Activated naive CD4-positive, alpha-beta T cell treated with anti-CD3 and anti-CD28 coated beads for 36 hours (primary cell): Measurements from ENCODE around the gene FANCI. TPM values are rescaled to one million over a fixed set of nuclear protein-coding genes. Genes with fewer than 3 reads are reported as not detected.
"Not testable (repeated sequence)": the region's sequence is repeated elsewhere in the genome, so short reads cannot be mapped to it uniquely, and the experiment has no call there.

ENCODE experiments used
- CTCF ChIA-PET: fragments of 350-600 bp; sonication (Branson Sonifier 250); formaldehyde crosslinking; loops from one replicate; lab custom pipeline; 2021; ENCODE audit warnings: antibody characterized with exemption; lab: Charles Lee
- DNase-seq: peaks from one replicate; pipeline ENCODE4 v3.0.0-alpha.2; 2020
- H3K27ac Mint-ChIP-seq: one replicate; pipeline ENCODE4 v1.8.0; 2021; ENCODE audit warnings: mild to moderate bottlenecking, mixed read lengths
- H3K27me3 Mint-ChIP-seq: one replicate; pipeline ENCODE4 v1.8.0; 2021; ENCODE audit warnings: low read depth, mixed read lengths
- H3K36me3 Mint-ChIP-seq: one replicate; pipeline ENCODE4 v1.8.0; 2021; ENCODE audit warnings: low read depth, mixed read lengths
- H3K4me1 Mint-ChIP-seq: one replicate; pipeline ENCODE4 v1.8.0; 2021; ENCODE audit warnings: low read depth, mixed read lengths
- H3K4me3 Mint-ChIP-seq: one replicate; pipeline ENCODE4 v1.8.0; 2021; ENCODE audit warnings: mild to moderate bottlenecking, moderate library complexity, mixed read lengths
- H3K9me3 Mint-ChIP-seq: one replicate; pipeline ENCODE4 v1.8.0; 2021; ENCODE audit warnings: mixed read lengths
- intact Hi-C: fragments of 100-400 bp; cut with micrococcal nuclease; formaldehyde crosslinking; loops from one replicate; pipeline ENCODE4 v1.15.1; 2023
- total RNA-seq, 2 experiments: library from RNA; stranded (reverse); gene quantifications; one replicate each; pipeline ENCODE4 v1.2.3, GENCODE V29; 2021

Gene FANCI
- total RNA-seq, 2 experiments from 2014 or later = 268 to 283 TPM

DNA sequence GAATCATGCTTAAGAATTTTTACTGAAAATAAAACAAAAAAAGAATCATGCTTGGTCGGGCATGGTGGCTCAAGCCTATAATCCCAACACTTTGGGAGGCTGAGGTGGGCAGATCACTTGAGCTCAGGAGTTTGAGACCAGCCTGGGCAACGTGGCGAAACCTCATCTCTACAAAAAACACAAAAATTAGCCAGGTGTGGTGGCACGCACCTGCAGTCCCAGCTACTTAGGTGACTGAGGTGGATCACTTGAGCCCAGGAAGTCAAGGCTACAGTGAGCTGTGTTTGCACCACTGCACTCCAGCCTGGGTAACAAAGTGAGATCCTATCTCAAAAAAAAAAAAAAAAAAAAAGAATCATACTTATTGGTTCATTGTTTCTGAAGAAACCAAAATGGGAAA is 33.5 kb downstream of the FANCI start:
- H3K4me1 Mint-ChIP-seq = peaks cover 13% of the 10 kb centered on the region
- H3K4me3 Mint-ChIP-seq = not testable (repeated sequence)

DNA sequence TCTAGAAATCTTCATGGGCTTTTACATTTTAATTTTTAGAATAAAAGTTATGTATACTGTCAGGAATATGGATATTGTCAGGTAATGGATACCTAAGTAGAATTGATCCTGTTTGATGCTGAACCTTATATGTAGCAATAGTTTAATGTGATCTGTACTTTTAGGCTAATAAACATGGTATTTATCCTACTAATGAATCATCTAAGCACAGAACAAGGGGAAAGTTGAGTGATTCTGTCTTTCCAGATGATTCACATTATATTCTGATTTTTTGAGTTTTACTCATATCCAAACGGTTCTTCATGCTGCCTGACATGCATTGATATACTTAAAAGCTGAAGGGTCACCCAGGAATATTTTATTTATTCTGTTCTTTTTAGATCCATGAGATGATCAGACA is 34.5 kb downstream of the FANCI start:
- intact Hi-C loops = loop anchor here (5.0 kb wide), 1 partner anchor 39 kb away; no protein-coding TSS in a partner anchor
- CTCF ChIA-PET = no interaction called here
- DNase-seq = no peak
- Mint-ChIP-seq H3K4me3 (no peak overlapping the region), H3K9me3 (no peaks in the 10 kb centered on the region), H3K27ac (no peak overlapping the region), H3K36me3 (peaks cover 57% of the 10 kb centered on the region), H3K27me3 (no peaks in the 10 kb centered on the region), H3K4me1 (peaks cover 13% of the 10 kb centered on the region)

More for the DNA sequence above, 33.5 kb downstream of the FANCI start:
- not testable (repeated sequence) for H3K9me3 Mint-ChIP-seq, H3K27me3 Mint-ChIP-seq, H3K27ac Mint-ChIP-seq, DNase-seq
- peaks cover 48% of the 10 kb centered on the region for H3K36me3 Mint-ChIP-seq
- CTCF ChIA-PET = interaction anchor here (1.1 to 1.2 kb wide), 2 partner anchors 70 to 219 kb away, joined by 3 to 5 read pairs; no protein-coding TSS in a partner anchor
- intact Hi-C loops = loop anchor here (5.0 kb wide), 1 partner anchor 40 kb away; no protein-coding TSS in a partner anchor

DNA sequence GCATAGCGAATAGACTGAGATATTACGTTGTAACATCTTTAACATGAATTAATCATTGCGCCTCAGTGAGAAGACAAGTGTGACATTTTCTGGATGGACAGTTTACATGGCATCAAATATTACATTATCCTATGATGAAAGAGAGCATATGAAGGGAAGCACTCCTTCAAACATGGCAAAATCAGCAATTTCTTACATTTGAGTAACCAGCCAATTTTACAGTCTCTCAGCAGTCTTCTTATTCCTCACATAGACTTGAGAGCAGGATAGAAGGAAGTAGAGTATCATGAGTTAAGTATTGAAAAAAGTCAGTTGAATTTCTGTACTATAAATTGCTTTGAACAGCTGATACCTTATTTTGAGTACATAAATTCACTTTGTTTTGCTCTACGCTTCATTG is 38.9 kb downstream of the FANCI start:
- DNase-seq = no peak
- no peaks in the 10 kb centered on the region for H3K9me3 Mint-ChIP-seq
- H3K36me3 Mint-ChIP-seq = peaks cover 71% of the 10 kb centered on the region
- no peak overlapping the region for H3K27ac Mint-ChIP-seq
- CTCF ChIA-PET = interaction anchor here (3.4 kb wide), 1 partner anchor 76 kb away, joined by 17 read pairs; no protein-coding TSS in a partner anchor
- no peak overlapping the region for H3K4me3 Mint-ChIP-seq
- intact Hi-C loops = no loop called here
- no peaks in the 10 kb centered on the region for H3K27me3 Mint-ChIP-seq
- H3K4me1 Mint-ChIP-seq = peaks cover 11% of the 10 kb centered on the region

DNA sequence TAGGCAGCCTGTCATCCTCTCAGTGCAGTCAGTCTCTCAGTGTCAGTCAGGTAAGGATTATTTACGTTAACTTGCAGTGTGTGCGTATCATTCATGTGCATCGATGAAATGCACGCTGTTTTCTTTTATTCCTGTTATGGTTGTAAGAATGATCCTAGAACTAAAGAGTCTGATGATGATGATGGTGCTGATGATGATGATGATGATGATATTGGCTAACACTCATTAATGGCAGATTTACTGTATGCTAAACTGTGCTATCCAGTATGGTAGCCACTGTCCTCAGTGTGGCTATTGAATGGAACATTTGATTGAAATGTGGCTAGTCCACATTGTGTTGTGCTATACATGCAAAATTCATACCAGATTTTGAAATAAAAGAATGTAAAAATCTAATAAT is 39.4 kb downstream of the FANCI start:
- H3K27me3 Mint-ChIP-seq = no peaks in the 10 kb centered on the region
- CTCF ChIA-PET = interaction anchor here (3.4 kb wide), 1 partner anchor 77 kb away, joined by 17 read pairs; no protein-coding TSS in a partner anchor
- no peak overlapping the region for H3K4me3 Mint-ChIP-seq
- peaks cover 8% of the 10 kb centered on the region for H3K4me1 Mint-ChIP-seq
- no peak overlapping the region for H3K27ac Mint-ChIP-seq
- H3K9me3 Mint-ChIP-seq = no peaks in the 10 kb centered on the region
- peaks cover 72% of the 10 kb centered on the region for H3K36me3 Mint-ChIP-seq
- DNase-seq = no peak
- intact Hi-C loops = no loop called here

DNA sequence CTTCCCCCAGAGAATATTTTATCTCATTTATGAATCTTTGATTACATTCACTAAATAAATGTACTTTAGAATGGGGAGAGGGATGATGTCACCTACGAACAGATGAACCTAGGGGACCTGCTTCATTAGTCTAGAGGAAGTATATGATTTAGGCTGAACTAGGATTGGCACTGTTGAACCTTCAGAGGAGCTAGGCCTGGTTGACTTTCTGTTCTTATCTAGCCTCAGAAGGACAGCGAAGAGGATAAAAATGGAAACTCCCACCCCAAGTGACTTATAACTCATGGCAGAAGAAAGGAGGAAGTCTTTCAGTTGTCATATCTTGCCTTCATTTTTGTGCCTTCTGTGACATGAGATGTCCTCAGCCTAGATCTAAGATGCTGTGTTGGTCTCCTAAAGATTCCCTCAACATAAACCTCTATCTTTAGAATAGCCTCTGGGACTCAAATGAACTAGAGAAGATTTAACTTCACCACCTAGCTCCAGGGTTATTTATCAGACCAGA is 48.2 kb downstream of the FANCI start:
- intact Hi-C loops = no loop called here
- CTCF ChIA-PET = no interaction called here
- Mint-ChIP-seq H3K36me3 (peaks cover 75% of the 10 kb centered on the region), H3K27ac (no peak overlapping the region), H3K4me3 (no peak overlapping the region), H3K4me1 (no peaks in the 10 kb centered on the region), H3K27me3 (no peaks in the 10 kb centered on the region), H3K9me3 (no peaks in the 10 kb centered on the region)
- DNase-seq = no peak

DNA sequence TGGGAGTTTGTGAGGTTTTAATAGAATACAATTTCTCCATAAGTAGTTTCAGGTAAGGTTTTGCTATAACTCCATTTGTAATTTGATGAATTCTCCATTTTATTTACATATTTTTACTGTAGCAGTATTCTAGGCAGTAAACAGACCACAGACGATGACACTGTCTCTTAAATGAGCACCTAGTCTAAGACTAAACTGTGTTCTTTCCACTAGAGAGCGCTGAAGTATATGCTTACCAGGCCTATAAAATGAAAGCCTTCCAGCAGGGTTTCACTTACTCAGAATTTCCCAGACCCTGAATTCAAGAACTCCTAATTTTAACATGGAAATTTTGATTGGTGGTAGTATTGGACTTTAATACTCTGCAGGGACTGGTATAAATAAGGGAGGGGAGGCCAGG is 49.2 kb downstream of the FANCI start:
- Mint-ChIP-seq H3K27me3 (no peaks in the 10 kb centered on the region), H3K4me1 (no peaks in the 10 kb centered on the region), H3K27ac (no peak overlapping the region), H3K36me3 (peaks cover 75% of the 10 kb centered on the region), H3K9me3 (no peaks in the 10 kb centered on the region), H3K4me3 (no peak overlapping the region)
- intact Hi-C loops = no loop called here
- CTCF ChIA-PET = interaction anchor here (0.9 kb wide), 1 partner anchor 86 kb away, joined by 5 read pairs; no protein-coding TSS in a partner anchor
- DNase-seq = no peak

DNA sequence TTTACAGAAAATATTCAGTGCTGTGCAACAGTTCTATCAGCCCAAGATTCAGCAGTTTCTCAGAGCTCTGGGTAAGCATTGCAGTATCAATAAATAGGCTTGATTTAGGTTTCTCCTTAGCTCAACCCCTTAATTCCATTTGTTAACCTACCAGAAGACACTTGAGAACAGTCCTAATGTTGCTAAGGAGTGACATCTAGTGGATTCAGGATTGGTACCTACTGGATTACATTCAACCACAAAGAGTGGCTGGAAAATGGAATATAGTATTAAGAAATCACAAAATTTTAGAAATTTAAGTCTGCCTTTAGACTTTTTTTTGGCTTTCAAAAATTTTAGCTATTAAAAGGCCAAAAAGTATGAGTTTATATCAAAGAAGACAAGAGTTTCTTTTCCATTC is 56.1 kb downstream of the FANCI start:
- Mint-ChIP-seq H3K27ac (no peak overlapping the region), H3K36me3 (peaks cover 70% of the 10 kb centered on the region), H3K27me3 (no peaks in the 10 kb centered on the region), H3K4me1 (no peaks in the 10 kb centered on the region), H3K4me3 (no peak overlapping the region), H3K9me3 (no peaks in the 10 kb centered on the region)
- CTCF ChIA-PET = interaction anchor here (0.6 to 3.9 kb wide), 5 partner anchors 30 to 93 kb away, joined by 3 to 20 read pairs (median 5); no protein-coding TSS in a partner anchor
- DNase-seq = no peak
- intact Hi-C loops = loop anchor here (5.0 kb wide), 1 partner anchor 93 kb away; no protein-coding TSS in a partner anchor

DNA sequence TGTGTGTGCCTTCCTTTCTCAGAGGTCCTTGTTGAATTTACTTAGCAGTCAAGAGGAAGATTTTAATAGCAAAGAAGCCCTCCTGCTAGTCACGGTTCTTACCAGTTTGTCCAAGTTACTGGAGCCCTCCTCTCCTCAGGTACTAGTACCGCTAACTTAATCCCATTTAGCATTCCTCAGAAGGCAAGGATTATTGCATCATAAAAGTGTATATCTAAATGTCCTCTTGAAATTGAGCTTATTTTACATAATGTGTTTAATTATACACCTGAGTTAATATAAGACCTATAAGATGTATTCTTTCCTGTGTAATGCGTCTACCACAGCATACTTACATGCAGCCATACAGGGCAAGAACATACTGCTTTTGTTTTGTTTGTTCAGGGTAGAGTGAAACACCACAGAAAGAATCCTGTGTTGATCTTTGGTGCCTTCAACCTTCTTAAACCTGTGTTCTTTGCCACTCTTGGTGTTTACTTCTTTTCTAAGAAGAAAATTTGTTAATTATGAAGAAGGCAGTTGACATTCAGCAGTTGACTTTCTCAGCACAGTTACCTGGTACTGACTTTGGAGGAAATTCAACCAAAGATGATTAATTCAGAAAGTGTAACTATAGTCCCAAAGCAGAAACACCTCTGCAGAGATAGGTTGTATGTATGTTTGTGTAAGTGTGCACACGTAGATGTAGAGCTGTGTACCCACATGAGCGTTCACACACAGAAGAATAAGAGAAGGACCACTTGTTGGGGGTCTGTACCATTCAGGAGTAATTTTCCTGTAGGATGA is 57.7 kb downstream of the FANCI start:
- peaks cover 75% of the 10 kb centered on the region for H3K36me3 Mint-ChIP-seq
- intact Hi-C loops = loop anchor here (5.0 kb wide), 1 partner anchor 94 kb away; no protein-coding TSS in a partner anchor
- H3K4me1 Mint-ChIP-seq = no peaks in the 10 kb centered on the region
- CTCF ChIA-PET = interaction anchor here (0.8 to 3.9 kb wide), 4 partner anchors 24 to 95 kb away, joined by 3 to 20 read pairs (median 5); no protein-coding TSS in a partner anchor
- H3K9me3 Mint-ChIP-seq = no peaks in the 10 kb centered on the region
- no peak overlapping the region for H3K27ac Mint-ChIP-seq
- no peaks in the 10 kb centered on the region for H3K27me3 Mint-ChIP-seq
- no peak for DNase-seq
- no peak overlapping the region for H3K4me3 Mint-ChIP-seq

DNA sequence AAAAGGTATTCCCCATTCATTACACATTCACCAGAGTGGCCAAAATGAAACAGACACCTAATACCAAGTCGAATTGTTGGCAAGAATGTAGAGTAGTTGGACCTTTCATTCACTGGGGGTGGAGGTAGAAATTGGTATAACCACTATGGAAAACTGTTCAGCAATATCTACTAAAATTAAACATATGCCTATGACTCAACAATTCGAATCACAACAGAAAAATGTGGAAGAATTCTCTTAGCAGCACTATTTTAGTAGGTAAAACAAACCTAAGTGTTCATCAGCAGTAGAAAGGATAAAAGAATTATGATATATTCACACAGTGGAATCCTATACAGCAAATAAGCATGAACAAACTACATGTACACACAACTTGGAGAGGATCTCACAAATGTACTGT is 60.2 kb downstream of the FANCI start:
- intact Hi-C loops = loop anchor here (5.0 kb wide), 1 partner anchor 97 kb away; no protein-coding TSS in a partner anchor
- Mint-ChIP-seq H3K4me3 (no peak overlapping the region), H3K4me1 (no peaks in the 10 kb centered on the region), H3K27ac (no peak overlapping the region), H3K36me3 (peaks cover 74% of the 10 kb centered on the region), H3K27me3 (no peaks in the 10 kb centered on the region), H3K9me3 (no peaks in the 10 kb centered on the region)
- CTCF ChIA-PET = no interaction called here
- no peak for DNase-seq

DNA sequence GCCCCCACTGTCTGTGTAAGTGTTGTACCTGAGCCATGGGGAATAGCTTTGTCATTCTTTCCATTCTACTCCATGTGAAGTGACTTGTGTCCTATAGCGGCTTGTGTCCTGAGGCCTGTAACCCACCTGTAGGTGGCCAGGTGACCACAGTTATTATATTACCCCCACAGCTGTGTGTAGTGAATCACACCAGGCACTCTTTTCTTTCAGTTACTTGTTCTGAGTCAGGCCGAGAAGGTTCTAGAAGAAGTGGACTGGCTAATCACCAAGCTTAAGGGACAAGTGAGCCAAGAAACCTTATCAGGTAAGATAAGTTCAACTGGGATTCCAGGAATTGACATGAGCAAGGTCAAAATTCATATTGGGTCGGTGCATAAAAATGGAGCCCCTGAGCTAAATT is 61.6 kb downstream of the FANCI start:
- Mint-ChIP-seq H3K27ac (no peak overlapping the region), H3K9me3 (no peaks in the 10 kb centered on the region), H3K4me1 (peaks cover 6% of the 10 kb centered on the region), H3K27me3 (no peaks in the 10 kb centered on the region), H3K4me3 (no peak overlapping the region), H3K36me3 (peaks cover 71% of the 10 kb centered on the region)
- CTCF ChIA-PET = interaction anchor here (0.5 to 1.5 kb wide), 3 partner anchors 29 to 277 kb away, joined by 4 to 6 read pairs (median 6); no protein-coding TSS in a partner anchor
- intact Hi-C loops = no loop called here
- DNase-seq = no peak

DNA sequence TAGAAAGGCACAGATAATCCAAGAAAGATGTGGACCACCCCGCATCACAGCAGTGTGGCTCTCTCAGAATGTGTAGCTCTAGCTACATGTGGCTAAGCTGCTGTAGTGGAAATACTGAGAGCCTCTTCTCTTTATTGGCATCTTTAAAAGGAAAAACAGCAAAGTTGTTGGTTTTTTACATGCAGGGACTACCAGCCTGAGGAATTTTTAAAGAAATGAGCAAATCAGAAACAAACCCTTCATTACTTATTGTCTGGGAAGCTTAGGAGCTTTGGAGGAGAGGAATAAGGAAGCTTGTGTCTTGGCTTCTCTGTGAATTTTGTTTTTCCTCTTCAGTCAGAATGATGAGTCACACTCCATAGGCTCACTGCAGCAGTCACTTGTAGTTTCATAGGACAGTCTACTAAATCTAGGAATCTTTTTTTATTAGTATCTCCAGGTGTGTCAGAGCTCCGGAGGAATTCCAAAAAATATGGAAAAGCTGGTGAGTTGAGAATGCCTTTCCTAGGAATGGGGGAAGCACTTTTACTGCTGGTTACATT is 63.3 kb downstream of the FANCI start:
- intact Hi-C loops = no loop called here
- Mint-ChIP-seq H3K9me3 (no peaks in the 10 kb centered on the region), H3K27me3 (no peaks in the 10 kb centered on the region), H3K4me3 (no peak overlapping the region), H3K27ac (no peak overlapping the region), H3K4me1 (peaks cover 6% of the 10 kb centered on the region), H3K36me3 (peaks cover 67% of the 10 kb centered on the region)
- CTCF ChIA-PET = interaction anchor here (1.2 to 1.7 kb wide), 2 partner anchors 40 to 100 kb away, joined by 3 to 4 read pairs; no protein-coding TSS in a partner anchor
- DNase-seq = no peak

DNA sequence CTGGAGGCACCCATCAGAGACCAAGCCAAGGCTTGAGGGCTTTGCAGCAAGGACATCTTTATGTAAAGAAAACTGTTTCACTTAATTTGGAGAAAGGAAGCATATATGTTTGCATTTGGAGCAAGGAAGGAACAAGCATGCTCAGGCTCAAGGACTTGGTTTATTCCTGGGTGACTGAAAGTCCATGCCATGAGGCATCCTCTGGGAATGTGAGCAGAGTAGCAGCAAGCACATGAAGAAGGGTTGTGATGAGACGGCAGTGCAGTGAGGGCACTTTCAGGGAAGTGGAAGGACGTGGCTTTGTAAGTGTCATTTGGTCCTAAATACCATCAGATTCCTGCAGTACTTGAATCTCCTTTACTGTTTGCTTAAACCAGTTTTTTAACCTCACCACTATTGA is 64.0 kb downstream of the FANCI start:
- no peaks in the 10 kb centered on the region for H3K27me3 Mint-ChIP-seq
- H3K27ac Mint-ChIP-seq = no peak overlapping the region
- H3K4me3 Mint-ChIP-seq = no peak overlapping the region
- CTCF ChIA-PET = interaction anchor here (1.2 to 1.7 kb wide), 2 partner anchors 41 to 101 kb away, joined by 3 to 4 read pairs; no protein-coding TSS in a partner anchor
- intact Hi-C loops = no loop called here
- H3K36me3 Mint-ChIP-seq = peaks cover 68% of the 10 kb centered on the region
- DNase-seq = no peak
- H3K9me3 Mint-ChIP-seq = no peaks in the 10 kb centered on the region
- H3K4me1 Mint-ChIP-seq = peaks cover 7% of the 10 kb centered on the region
